ENCODE measurements around the gene RGMB. TPM values are rescaled to one million over a fixed set of nuclear protein-coding genes. Genes with fewer than 3 reads are reported as not detected.

RGMB gene
- total and polyA plus RNA-seq, 2 of the 13 experiments (the other 11 are each of a cell fraction or from before 2014, with no cell fraction given) = 3.0 to 3.8 TPM

DNA sequence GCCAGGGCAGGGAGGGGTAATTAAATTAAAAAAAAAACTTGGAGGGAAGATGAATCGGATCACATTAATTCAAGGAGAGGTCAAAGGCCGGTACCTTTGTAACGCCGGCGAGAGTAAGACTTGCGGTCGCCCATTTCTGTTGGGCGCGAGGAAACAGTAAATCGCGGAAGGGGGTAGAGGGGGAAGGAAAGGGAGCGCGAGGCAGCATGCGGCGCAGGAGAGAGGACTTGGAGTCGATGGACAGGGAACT, 324 bp upstream of the RGMB start (continued):
- TF ChIP-seq, protein P1, sequence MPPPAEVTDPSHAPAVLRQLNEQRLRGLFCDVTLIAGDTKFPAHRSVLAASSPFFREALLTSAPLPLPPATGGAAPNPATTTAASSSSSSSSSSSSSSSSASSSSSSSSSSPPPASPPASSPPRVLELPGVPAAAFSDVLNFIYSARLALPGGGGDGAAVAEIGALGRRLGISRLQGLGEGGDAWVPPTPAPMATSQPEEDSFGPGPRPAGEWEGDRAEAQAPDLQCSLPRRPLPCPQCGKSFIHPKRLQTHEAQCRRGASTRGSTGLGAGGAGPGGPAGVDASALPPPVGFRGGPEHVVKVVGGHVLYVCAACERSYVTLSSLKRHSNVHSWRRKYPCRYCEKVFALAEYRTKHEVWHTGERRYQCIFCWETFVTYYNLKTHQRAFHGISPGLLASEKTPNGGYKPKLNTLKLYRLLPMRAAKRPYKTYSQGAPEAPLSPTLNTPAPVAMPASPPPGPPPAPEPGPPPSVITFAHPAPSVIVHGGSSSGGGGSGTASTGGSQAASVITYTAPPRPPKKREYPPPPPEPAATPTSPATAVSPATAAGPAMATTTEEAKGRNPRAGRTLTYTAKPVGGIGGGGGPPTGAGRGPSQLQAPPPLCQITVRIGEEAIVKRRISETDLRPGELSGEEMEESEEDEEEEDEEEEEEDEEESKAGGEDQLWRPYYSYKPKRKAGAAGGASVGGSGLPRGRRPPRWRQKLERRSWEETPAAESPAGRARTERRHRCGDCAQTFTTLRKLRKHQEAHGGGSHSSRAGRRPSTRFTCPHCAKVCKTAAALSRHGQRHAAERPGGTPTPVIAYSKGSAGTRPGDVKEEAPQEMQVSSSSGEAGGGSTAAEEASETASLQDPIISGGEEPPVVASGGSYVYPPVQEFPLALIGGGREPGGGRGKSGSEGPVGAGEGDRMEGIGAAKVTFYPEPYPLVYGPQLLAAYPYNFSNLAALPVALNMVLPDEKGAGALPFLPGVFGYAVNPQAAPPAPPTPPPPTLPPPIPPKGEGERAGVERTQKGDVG (CRISPR knock-in tag; IDR thresholded peaks at IDR 0.05; ENCODE audit: borderline replicate concordance) = peak; percentile 25; the same call in 1 of the 2 replicates
- TF ChIP-seq NFYC (CRISPR knock-in tag; IDR thresholded peaks at IDR 0.05) = no peak
- TF ChIP-seq, protein P2, sequence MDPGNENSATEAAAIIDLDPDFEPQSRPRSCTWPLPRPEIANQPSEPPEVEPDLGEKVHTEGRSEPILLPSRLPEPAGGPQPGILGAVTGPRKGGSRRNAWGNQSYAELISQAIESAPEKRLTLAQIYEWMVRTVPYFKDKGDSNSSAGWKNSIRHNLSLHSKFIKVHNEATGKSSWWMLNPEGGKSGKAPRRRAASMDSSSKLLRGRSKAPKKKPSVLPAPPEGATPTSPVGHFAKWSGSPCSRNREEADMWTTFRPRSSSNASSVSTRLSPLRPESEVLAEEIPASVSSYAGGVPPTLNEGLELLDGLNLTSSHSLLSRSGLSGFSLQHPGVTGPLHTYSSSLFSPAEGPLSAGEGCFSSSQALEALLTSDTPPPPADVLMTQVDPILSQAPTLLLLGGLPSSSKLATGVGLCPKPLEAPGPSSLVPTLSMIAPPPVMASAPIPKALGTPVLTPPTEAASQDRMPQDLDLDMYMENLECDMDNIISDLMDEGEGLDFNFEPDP (CRISPR knock-in tag; conservative IDR thresholded peaks at IDR 0.05) = no peak
- no peak for TF ChIP-seq KLF13 (CRISPR knock-in tag; IDR thresholded peaks at IDR 0.05)
- peak; percentile 82; the same call in 1 of the 2 replicates for TF ChIP-seq ZNF878 (CRISPR knock-in tag; IDR thresholded peaks at IDR 0.05)
- peak; percentile 50; the same call in 1 of the 2 replicates for TF ChIP-seq REPIN1 (CRISPR knock-in tag; IDR thresholded peaks at IDR 0.05; ENCODE audit: borderline replicate concordance, low read depth)
- no peak for TF ChIP-seq AFF4 (CRISPR knock-in tag; IDR thresholded peaks at IDR 0.05)
- no peak; the same call in 1 of the 2 replicates for TF ChIP-seq ZNF710 (CRISPR knock-in tag; IDR thresholded peaks at IDR 0.05; ENCODE audit: borderline replicate concordance)
- TF ChIP-seq ZNF839 (CRISPR knock-in tag; IDR thresholded peaks at IDR 0.05; ENCODE audit: borderline replicate concordance) = no peak
- peak in 1 of 2 experiments; percentile 53; a peak in 1 of 4 replicates for TF ChIP-seq KLF16 (CRISPR knock-in tag; IDR thresholded peaks at IDR 0.05)
- TF ChIP-seq AKAP8 (CRISPR knock-in tag; IDR thresholded peaks at IDR 0.05) = no peak
- no peak; the same call in 1 of the 2 replicates for TF ChIP-seq KLF6 (CRISPR knock-in tag; IDR thresholded peaks at IDR 0.05)
- TF ChIP-seq TERF1 (CRISPR knock-in tag; IDR thresholded peaks at IDR 0.05) = no peak
- peak; percentile 94 for TF ChIP-seq ZNF605 (CRISPR knock-in tag; IDR thresholded peaks at IDR 0.05)
- TF ChIP-seq IRF2 (CRISPR knock-in tag; IDR thresholded peaks at IDR 0.05) = peak; percentile 27; the same call in 1 of the 2 replicates
- peak; percentile 43; the same call in 1 of the 2 replicates for TF ChIP-seq ZBTB7A (CRISPR knock-in tag; IDR thresholded peaks at IDR 0.05)
- TF ChIP-seq ZNF180 (CRISPR knock-in tag; IDR thresholded peaks at IDR 0.05; ENCODE audit: borderline replicate concordance, low read depth) = no peak
- TF ChIP-seq MEF2D (CRISPR knock-in tag; IDR thresholded peaks at IDR 0.05) = peak; percentile 68; the same call in 1 of the 2 replicates
- no peak for TF ChIP-seq SNRNP70 (IDR thresholded peaks at IDR 0.05; ENCODE audit: low read depth, low read length)

Measured in HepG2 (cell line).